GM21423 (cell line): ENCODE results near the gene WHRN.

Source experiments
- ATAC-seq: cut with Tn5 transposase; IDR thresholded peaks from one replicate; pipeline ENCODE4 v1.9.1; 2021; ENCODE audit warnings: mild to moderate bottlenecking, moderate library complexity; ENCODE audit not compliant: unreplicated experiment

WHRN gene

GRCh38 chr9:114515528-114515927, 10.3 kb upstream of the WHRN start:
- ATAC-seq: no peak

GRCh38 chr9:114513959-114514267, 8.6 kb upstream of the WHRN start:
- no peak for ATAC-seq

- no peak for ATAC-seq
Measured at GRCh38 chr9:114513055-114513958, 8.0 kb upstream of the WHRN start.

- ATAC-seq: no peak
Measured at GRCh38 chr9:114511978-114512874, 7.0 kb upstream of the WHRN start.

- no peak for ATAC-seq
Measured at GRCh38 chr9:114507726-114508125, 2.5 kb upstream of the WHRN start.

- no peak for ATAC-seq
Measured at GRCh38 chr9:114506082-114506390, 763 bp upstream of the WHRN start.

GRCh38 chr9:114504341-114505186, 709 bp downstream of the WHRN start:
- no peak for ATAC-seq

GRCh38 chr9:114503522-114504340, 1.5 kb downstream of the WHRN start:
- no peak for ATAC-seq

GRCh38 chr9:114503009-114503408, 2.3 kb downstream of the WHRN start:
- ATAC-seq: no peak

- ATAC-seq: no peak
Measured at GRCh38 chr9:114501796-114502682, 3.2 kb downstream of the WHRN start.

GRCh38 chr9:114500697-114501292, 4.5 kb downstream of the WHRN start:
- ATAC-seq: no peak

GRCh38 chr9:114499941-114500696, 5.2 kb downstream of the WHRN start:
- no peak for ATAC-seq

GRCh38 chr9:114499528-114499927, 5.7 kb downstream of the WHRN start:
- no peak for ATAC-seq

- ATAC-seq: no peak
Measured at GRCh38 chr9:114497727-114498382, 7.4 kb downstream of the WHRN start.

GRCh38 chr9:114497236-114497635, 8.0 kb downstream of the WHRN start:
- ATAC-seq: no peak

GRCh38 chr9:114496011-114496410, 9.3 kb downstream of the WHRN start:
- no peak for ATAC-seq

GRCh38 chr9:114494776-114495569, 10.3 kb downstream of the WHRN start:
- no peak for ATAC-seq
